ENCODE measurements around the gene PBX1. TPM values are rescaled to one million over a fixed set of nuclear protein-coding genes. Genes with fewer than 3 reads are reported as not detected.

Gene PBX1
- polyA plus RNA-seq, 10 donors, result 51.2 to 64.5 (median 59.0) TPM

- no peak for DNase-seq
Measured at GRCh38 chr1:164753521-164754077, 194.6 kb downstream of the PBX1 start.

- DNase-seq, result peak in 1 of 3 donors; percentile 61
Measured at GRCh38 chr1:164754088-164754600, 195.2 kb downstream of the PBX1 start.

- DNase-seq, result no peak
Measured at GRCh38 chr1:164755690-164756089, 196.7 kb downstream of the PBX1 start.

GRCh38 chr1:164756741-164757140 is 197.8 kb downstream of the PBX1 start:
- DNase-seq, result no peak

DNA sequence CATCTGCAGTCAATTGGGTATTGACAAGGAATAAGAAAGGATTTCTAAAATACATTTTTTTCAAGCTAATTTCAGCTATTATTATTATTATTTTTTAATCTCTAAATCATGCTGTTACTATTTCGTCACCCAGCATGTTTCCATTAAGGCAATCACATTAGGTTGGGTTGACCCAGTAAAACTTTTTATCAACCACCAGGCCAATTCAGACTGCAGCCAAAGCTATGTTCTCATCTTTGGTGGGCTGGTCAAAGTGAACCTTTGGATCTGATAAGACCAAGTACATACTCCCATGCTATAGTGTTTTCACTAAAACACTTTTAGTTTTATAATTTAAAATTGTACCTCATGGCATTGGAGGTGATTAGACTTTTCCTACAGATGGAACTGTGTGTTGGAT is 198.6 kb downstream of the PBX1 start:
- no peak for DNase-seq

DNA sequence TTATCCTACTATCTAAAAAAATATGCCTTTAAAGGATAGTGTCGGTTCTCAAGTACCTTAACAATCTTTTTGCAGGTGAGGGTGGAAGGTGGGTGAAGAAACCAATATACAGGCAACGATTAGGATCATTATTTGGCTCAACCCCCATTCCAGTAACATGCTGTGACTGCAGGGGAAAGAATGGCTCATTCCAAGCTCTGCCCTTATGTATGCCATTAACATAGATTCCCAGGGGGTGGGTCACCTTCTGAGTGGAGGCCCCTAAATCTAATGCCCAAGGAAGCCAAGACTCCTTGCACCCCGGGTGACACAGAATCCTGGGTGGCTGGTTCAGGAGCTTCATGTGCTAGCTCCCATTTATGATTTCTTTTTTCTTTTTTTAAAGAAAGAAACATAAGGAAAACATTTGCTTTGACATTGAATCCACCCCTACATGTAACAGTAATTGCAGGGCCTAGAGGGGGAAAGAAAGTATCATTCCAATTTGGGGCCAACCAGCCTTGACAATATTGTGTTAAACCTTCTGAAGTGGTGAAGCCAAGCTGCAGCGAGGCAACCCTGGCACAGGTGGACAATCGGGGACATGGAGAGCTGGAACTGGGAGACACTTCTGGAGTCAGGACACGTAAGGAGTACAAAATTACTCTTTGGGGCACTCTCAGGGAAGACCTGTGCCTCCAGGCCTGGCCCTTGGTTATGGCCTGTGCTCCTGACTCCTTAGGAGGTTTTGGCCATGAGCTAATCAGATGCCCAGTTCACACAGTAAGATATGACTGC is 200.3 kb downstream of the PBX1 start:
- DNase-seq, result no peak

DNA sequence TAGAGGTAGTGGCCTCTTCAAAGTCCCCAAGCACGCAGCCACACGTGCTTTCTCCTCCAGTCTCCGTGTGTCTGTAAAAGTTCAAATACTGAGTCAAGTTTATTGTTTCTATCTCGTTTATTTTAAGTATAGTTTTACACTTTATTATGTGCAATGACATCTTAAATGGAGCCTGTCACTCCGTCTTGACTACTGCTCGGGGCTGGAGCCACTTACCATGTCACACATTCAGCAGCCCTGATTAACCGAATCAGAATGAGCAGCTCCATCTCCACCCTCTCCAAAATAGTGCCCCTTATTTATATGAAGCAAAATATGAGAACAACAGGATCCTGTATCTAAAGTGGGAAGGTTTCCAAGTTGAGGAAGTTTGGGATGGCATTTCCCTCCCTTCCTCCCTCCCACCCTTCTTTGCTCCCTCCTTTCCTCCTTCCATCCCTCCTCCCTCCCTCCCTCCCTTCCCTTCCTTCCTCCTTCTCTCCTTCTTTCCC is 201.0 kb downstream of the PBX1 start:
- no peak for DNase-seq

- no peak for DNase-seq
Measured at GRCh38 chr1:164760569-164760968, 201.6 kb downstream of the PBX1 start.

- DNase-seq, result no peak
Measured at GRCh38 chr1:164761009-164761408, 202.0 kb downstream of the PBX1 start.

- no peak for DNase-seq
Measured at GRCh38 chr1:164763098-164763497, 204.1 kb downstream of the PBX1 start.

GRCh38 chr1:164764333-164764732 is 205.3 kb downstream of the PBX1 start:
- no peak for DNase-seq

GRCh38 chr1:164765557-164765956 is 206.6 kb downstream of the PBX1 start:
- DNase-seq, result peak in 1 of 3 donors; percentile 83

DNA sequence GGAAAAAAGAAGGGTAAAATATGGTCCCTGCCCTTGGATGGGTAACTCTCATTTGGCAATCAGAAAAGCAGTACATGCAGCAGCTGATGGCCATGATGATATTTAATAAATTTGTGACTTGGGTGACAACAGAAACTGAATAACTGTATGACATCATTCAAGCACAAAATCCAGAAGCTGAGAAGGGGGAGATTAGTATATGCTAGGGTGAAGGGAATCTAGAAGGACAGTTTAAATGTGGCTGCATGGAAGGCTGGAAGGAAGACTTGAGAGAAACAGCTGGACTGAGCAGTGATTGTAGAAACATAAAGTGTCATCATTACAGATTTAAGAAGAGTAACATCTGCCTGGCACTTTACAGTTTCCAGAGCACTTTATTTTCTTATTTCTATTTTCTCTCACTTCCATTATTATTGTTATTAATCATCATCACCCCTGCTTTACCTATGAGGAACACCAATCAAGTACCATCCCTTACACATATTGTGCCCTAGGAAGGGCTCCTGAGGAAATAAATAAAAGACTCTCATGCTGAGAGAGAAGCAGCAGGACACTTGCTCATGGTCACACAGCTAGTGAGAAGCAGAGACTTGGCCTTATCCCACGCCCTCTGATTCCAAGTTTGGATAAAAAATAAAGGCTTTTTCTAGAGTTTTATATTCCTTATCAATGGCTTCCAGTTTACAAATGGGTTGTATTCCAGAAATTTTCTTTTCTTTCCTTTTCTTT is 207.2 kb downstream of the PBX1 start:
- DNase-seq, result no peak

DNA sequence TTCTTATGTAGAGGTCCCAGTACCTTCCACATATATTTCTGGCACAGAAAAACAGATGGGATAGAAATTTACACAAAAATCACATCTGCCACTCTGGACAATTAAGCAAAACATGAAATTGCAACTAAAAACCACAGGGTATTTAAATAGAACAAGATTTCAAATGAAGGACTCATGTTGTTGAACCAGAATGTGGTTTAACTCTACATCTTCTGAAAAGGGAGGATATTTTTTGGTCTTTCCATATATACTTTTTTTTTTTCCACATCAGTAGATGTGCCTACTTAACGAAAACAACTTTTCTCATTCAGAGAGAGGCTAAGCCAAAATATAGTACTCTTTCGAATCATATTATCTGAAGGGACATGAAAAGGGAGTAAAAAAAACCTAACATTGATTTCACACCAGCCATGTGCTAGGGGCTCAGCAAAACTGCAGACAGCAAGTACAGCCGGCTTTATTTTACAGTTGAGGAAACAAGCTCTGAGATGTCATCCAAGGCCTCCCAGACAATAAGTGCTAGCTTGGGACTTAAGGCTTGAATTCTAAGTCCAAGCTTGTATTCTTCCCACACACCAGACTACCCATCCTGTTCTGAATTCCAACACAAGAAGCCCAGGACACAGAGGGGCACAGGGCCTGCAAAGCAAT is 208.9 kb downstream of the PBX1 start:
- no peak for DNase-seq

DNA sequence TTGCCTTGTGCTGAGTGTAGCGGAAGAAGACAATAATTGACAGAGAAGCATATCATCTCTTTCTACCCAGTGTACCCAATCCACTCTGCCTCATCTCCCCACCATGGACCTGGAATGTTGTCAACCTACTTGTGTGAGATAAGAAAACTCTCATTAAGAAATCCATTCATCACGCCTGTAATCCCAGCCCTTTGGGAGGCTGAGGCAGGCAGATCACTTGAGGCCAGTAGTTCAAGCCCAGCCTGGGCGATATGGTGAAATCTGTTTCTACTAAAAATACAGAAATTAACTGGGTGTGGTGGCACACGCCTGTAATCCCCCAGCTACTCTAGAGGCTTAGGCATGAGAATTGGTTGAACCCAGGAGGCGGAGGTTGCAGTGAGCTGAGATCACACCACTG is 209.6 kb downstream of the PBX1 start:
- DNase-seq, result no peak

GRCh38 chr1:164769486-164770130 is 210.6 kb downstream of the PBX1 start:
- DNase-seq, result no peak

DNA sequence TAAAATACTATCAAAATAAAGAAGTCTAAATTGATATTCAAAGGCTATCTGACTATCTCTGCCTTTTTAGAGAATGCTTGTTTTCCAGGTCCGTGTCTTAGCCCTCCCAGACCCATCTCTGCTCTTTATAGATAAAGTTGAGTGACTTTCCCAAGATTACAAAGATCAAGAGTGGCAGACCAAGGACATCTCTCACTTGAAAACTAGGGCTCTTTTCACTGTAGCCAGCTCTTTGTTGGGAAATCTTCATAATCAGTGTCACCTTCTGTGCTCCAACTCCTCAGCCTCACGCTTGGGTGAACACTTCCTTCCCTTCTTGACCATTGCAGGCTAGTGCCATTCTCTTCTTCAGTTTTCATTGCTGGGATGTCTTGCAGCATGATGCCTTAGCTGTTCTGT is 211.1 kb downstream of the PBX1 start:
- no peak for DNase-seq

DNA sequence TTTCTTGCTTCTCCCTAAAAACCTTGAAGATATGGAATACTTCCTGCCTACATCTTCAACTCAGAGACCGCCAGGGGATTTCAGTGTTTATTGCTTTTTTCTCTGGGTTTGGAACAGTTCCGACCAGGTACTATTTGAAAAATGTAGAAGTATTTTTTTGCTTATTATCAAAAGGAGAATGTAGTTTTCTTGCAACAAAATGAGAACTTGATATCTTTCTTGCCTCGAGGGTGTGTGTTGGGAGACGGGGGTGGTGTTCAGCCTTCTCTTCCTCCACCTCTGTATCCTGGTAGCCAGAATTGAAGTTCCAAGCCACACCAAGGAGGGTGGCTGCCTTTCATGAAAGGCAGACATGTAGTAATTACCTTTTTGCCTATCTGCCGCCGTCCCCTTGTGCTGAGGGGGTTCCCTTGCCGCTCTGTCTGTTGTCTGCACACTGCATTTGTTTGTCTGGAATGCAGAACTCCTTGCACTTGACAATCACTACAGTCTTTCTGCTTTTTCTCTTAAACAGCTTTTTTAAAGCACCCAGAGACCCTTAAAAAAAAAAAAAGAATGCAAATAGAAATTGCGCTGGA is 212.1 kb downstream of the PBX1 start:
- no peak for DNase-seq

GRCh38 chr1:164771619-164772361 is 212.8 kb downstream of the PBX1 start:
- peak in 2 of 3 donors; percentile 62 to 68 for DNase-seq

DNA sequence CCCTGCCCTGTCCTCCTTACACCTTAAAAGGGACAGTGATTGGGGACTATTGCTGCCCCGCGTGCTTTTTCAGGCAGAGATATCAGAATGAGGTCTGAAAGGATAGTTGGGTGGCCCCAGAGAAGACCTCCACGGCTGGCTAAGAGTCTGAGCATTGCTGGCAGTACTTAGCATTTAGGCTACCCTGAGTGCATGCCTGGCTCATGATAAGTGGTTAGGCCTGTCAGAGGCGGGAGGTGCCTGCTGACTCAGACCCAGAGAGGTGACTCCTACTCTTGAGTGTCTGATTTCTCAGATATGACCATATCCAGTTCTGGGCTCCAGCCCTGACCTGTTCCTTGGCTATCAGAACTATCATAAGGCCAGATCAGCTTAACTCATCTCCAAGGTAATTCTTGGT is 213.7 kb downstream of the PBX1 start:
- peak in 1 of 3 donors; percentile 84 for DNase-seq

Data from muscle of back (tissue), 11 donors.